IMR-90 (cell line): ENCODE results near the gene MIPEP.

Source experiments
- CEBPB ChIP-seq: IDR thresholded peaks from 2 replicates; pipeline ENCODE4 v1.6.1; 2012; ENCODE audit warnings: low read depth, low read length, improper control_type of control experiment
- FOS ChIP-seq: fragments of 150-350 bp; IDR thresholded peaks from 2 replicates; pipeline ENCODE4 v1.6.1; 2016; ENCODE audit warnings: low read depth, low read length
- MAFK ChIP-seq: IDR thresholded peaks from 2 replicates; pipeline ENCODE4 v1.6.1; 2012; ENCODE audit warnings: low read depth, low read length, improper control_type of control experiment
- MXI1 ChIP-seq: IDR thresholded peaks from 2 replicates; pipeline ENCODE4 v1.6.1; 2012; ENCODE audit warnings: low read depth, mild to moderate bottlenecking, low read length, moderate library complexity, borderline replicate concordance
- NFE2L2 ChIP-seq: fragments of 150-350 bp; IDR thresholded peaks from 2 replicates; pipeline ENCODE4 v1.6.1; 2016; ENCODE audit warnings: low read depth, mild to moderate bottlenecking, low read length
- POLR2A ChIP-seq: IDR thresholded peaks from 2 replicates; pipeline ENCODE4 v1.6.1; 2012; ENCODE audit warnings: mild to moderate bottlenecking, low read depth, low read length
- RAD21 ChIP-seq: IDR thresholded peaks from 2 replicates; pipeline ENCODE4 v1.6.1; 2012; ENCODE audit warnings: low read length, improper control_type of control experiment
- RCOR1 ChIP-seq: IDR thresholded peaks from 2 replicates; pipeline ENCODE4 v1.6.1; 2012; ENCODE audit warnings: mild to moderate bottlenecking, low read length, improper control_type of control experiment; ENCODE audit not compliant: insufficient replicate concordance
- RFX5 ChIP-seq: IDR thresholded peaks from 2 replicates; pipeline ENCODE4 v1.8.0; 2012; ENCODE audit warnings: low read depth, mild to moderate bottlenecking, low read length, moderate library complexity
- SMC3 ChIP-seq: fragments of 150-350 bp; IDR thresholded peaks from 2 replicates; pipeline ENCODE4 v1.6.1; 2016; ENCODE audit warnings: low read depth, mild to moderate bottlenecking, antibody characterized with exemption, low read length, moderate library complexity
- TF ChIP-seq, protein P1 (sequence below): conservative IDR thresholded peaks from 2 replicates; pipeline ENCODE4 v1.5.1; 2012; ENCODE audit warnings: mild to moderate bottlenecking, low read depth, low read length, improper control_type of control experiment
- TF ChIP-seq, protein P2 (sequence below): fragments of 150-350 bp; IDR thresholded peaks from 2 replicates; pipeline ENCODE4 v1.6.1; 2016; ENCODE audit warnings: low read depth, mild to moderate bottlenecking, low read length, moderate library complexity, borderline replicate concordance

DNA sequence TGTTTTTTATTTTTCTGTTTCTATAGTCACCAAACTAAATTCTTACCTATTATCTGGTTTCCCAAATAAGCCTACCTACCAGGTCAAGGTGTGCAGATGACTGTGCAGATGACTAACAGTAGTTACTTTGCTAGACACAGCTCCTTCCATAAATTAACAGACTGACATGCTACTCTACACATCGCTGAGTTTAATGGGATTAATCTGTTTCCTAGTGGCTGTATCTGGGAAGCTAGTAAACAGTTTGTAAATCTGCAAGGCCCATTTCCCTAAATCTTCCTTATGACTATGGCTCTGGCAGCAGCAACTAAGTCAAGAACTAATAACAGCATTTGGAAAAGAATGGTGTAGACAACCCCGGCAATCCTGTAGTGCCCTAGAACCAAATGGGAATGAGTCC lies 27.9 kb downstream of the MIPEP start:
- TF ChIP-seq, protein P1, sequence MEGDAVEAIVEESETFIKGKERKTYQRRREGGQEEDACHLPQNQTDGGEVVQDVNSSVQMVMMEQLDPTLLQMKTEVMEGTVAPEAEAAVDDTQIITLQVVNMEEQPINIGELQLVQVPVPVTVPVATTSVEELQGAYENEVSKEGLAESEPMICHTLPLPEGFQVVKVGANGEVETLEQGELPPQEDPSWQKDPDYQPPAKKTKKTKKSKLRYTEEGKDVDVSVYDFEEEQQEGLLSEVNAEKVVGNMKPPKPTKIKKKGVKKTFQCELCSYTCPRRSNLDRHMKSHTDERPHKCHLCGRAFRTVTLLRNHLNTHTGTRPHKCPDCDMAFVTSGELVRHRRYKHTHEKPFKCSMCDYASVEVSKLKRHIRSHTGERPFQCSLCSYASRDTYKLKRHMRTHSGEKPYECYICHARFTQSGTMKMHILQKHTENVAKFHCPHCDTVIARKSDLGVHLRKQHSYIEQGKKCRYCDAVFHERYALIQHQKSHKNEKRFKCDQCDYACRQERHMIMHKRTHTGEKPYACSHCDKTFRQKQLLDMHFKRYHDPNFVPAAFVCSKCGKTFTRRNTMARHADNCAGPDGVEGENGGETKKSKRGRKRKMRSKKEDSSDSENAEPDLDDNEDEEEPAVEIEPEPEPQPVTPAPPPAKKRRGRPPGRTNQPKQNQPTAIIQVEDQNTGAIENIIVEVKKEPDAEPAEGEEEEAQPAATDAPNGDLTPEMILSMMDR: no peak
- no peak for TF ChIP-seq MXI1
- TF ChIP-seq POLR2A: no peak
- TF ChIP-seq SMC3: no peak
- TF ChIP-seq RAD21: no peak
- TF ChIP-seq CEBPB: no peak
- no peak for TF ChIP-seq RFX5
- TF ChIP-seq MAFK: no peak
- TF ChIP-seq, protein P2, sequence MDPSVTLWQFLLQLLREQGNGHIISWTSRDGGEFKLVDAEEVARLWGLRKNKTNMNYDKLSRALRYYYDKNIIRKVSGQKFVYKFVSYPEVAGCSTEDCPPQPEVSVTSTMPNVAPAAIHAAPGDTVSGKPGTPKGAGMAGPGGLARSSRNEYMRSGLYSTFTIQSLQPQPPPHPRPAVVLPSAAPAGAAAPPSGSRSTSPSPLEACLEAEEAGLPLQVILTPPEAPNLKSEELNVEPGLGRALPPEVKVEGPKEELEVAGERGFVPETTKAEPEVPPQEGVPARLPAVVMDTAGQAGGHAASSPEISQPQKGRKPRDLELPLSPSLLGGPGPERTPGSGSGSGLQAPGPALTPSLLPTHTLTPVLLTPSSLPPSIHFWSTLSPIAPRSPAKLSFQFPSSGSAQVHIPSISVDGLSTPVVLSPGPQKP: no peak
- no peak for TF ChIP-seq NFE2L2
- no peak for TF ChIP-seq FOS
- TF ChIP-seq RCOR1: no peak
